Spleen (tissue), 7 donors: ENCODE data around the gene IL1B.

Source experiments
- CTCF ChIP-seq, 11 experiments: fragments of 200-600 bp in 7 of 11; fragments of 450-650 bp in 4 of 11; sonication (generic) in 4 of 11; IDR thresholded peaks in 8 of 11; conservative IDR thresholded peaks in 3 of 11; 1 replicate in 7 of 11; 2 replicates in 4 of 11; pipeline versions ENCODE4 v1.4.0 to v1.8.0; 2016 to 2021; ENCODE audit warnings: antibody characterized with exemption in 11 of 11, inconsistent platforms in 4 of 11, mild to moderate bottlenecking in 1 of 11
- POLR2AphosphoS5 ChIP-seq, 3 donors: sonication (generic); formaldehyde crosslinking; IDR thresholded peaks; one replicate each; pipeline ENCODE4 v1.5.1; 2017; ENCODE audit warnings: antibody characterized with exemption in 3 of 3
- donor health status: DM: no; HTN: no; CAD: no; lungs with moderate emphysema.
- donor health status: DM: no; HTN: no; CAD: no.
- donor health status: DM: no; HTN: no; CAD: no.

- no peak for TF ChIP-seq CTCF (IDR thresholded peaks at IDR 0.05 in 8 of 11, conservative IDR thresholded peaks at IDR 0.05 in 3 of 11)
- no peak for TF ChIP-seq POLR2AphosphoS5 (IDR thresholded peaks at IDR 0.05)
Observed at GRCh38 chr2:112813280-112813966, 23.2 kb downstream of the IL1B start.
